ENCODE measurements around the gene CEBPB. TPM values are rescaled to one million over a fixed set of nuclear protein-coding genes. Genes with fewer than 3 reads are reported as not detected.
A peak's percentile ranks its signal among the peaks of the same experiment; 100 is the strongest.

The CEBPB gene
- polyA plus RNA-seq, 1 donor (not counting 4 experiments of a cell fraction or from before 2014, with no cell fraction given) = 15.8 TPM

DNA sequence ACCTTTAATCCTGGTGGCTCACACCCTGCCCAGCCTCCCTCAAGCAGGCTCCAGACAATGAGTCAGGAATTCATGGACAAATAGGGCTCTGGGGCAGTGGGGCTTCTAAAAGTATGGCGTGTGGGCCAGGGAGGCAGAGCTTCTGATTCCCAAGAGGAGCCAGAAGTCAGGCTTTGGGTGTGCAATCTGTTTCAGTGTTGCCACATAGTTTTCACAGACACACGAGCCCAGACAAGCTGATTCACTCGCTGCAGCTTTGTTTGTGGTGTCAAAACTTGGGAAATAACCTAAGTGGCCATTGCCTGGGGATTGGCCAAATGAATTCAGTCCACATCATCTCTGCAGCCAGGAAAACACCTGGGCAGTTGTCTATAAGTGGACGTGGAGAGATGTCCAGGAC is 46.3 kb upstream of the CEBPB start:
- dilution Hi-C loops (cut with MboI; ENCODE audit: extremely low pct_ligation_motif_present, low sequenced_read_pairs) = no loop called here
- H3K4me1 ChIP-seq (ENCODE audit: control insufficient read depth, extremely low read depth, insufficient read depth, low read length) = peaks cover 80% of the 10 kb centered on the region

GRCh38 chr20:50145566-50145965 is 45.1 kb upstream of the CEBPB start:
- FAIRE-seq (no peak), DNase-seq (ENCODE audit: low read depth, low spot score) (no peak)
- Histone ChIP-seq H3K27me3 (ENCODE audit: control insufficient read depth, extremely low read depth, insufficient read depth, low read length) (no peaks in the 10 kb centered on the region), H3K4me1 (ENCODE audit: control insufficient read depth, extremely low read depth, insufficient read depth, low read length) (peaks cover 84% of the 10 kb centered on the region), H4K20me1 (ENCODE audit: control insufficient read depth, extremely low read depth, insufficient read depth, low read length) (peaks cover 12% of the 10 kb centered on the region), H2AFZ (ENCODE audit: control insufficient read depth, low read length) (no peak overlapping the region), H3K9me1 (ENCODE audit: control insufficient read depth, extremely low read depth, insufficient read depth, low read length) (peaks cover 4% of the 10 kb centered on the region), H3K9me3 (ENCODE audit: control insufficient read depth, low read depth, low read length) (no peaks in the 10 kb centered on the region), H3K36me3 (ENCODE audit: control insufficient read depth in 2 of 2, extremely low read depth in 1 of 2, insufficient read depth in 2 of 2, low read length in 2 of 2) (peaks cover 29 to 49% of the 10 kb centered on the region in 2 experiments), H3K79me2 (ENCODE audit: control insufficient read depth, insufficient read depth, low read length) (peaks cover 66% of the 10 kb centered on the region), H3K9ac (ENCODE audit: control insufficient read depth, extremely low read depth, insufficient read depth, low read length) (peak overlapping the region; percentile 85), H3K4me3 (ENCODE audit: control insufficient read depth in 2 of 3, extremely low read depth in 1 of 3, insufficient read depth in 2 of 3, low read depth in 1 of 3, low read length in 3 of 3) (no peak overlapping the region), H3K4me2 (ENCODE audit: control insufficient read depth, extremely low read depth, insufficient read depth, low read depth, low read length) (no peak overlapping the region), H3K27ac (ENCODE audit: control insufficient read depth, insufficient read depth, low read length) (peak overlapping the region; percentile 98)
- TF ChIP-seq, protein P1, sequence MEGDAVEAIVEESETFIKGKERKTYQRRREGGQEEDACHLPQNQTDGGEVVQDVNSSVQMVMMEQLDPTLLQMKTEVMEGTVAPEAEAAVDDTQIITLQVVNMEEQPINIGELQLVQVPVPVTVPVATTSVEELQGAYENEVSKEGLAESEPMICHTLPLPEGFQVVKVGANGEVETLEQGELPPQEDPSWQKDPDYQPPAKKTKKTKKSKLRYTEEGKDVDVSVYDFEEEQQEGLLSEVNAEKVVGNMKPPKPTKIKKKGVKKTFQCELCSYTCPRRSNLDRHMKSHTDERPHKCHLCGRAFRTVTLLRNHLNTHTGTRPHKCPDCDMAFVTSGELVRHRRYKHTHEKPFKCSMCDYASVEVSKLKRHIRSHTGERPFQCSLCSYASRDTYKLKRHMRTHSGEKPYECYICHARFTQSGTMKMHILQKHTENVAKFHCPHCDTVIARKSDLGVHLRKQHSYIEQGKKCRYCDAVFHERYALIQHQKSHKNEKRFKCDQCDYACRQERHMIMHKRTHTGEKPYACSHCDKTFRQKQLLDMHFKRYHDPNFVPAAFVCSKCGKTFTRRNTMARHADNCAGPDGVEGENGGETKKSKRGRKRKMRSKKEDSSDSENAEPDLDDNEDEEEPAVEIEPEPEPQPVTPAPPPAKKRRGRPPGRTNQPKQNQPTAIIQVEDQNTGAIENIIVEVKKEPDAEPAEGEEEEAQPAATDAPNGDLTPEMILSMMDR (optimal IDR thresholded peaks at IDR 0.05 in 1 of 3, IDR thresholded peaks at IDR 0.05 in 1 of 3, conservative IDR thresholded peaks at IDR 0.05 in 1 of 3; ENCODE audit: extremely low read depth in 1 of 3, insufficient read depth in 2 of 3, low read length in 3 of 3) = no peak
- no peak for TF ChIP-seq EZH2 (IDR thresholded peaks at IDR 0.05; ENCODE audit: low read length)
- dilution Hi-C loops (cut with MboI; ENCODE audit: extremely low pct_ligation_motif_present, low sequenced_read_pairs) = no loop called here

More for the DNA sequence above, 46.3 kb upstream of the CEBPB start:
- peak; percentile 76 for DNase-seq (ENCODE audit: low read depth, low spot score)
- peak overlapping the region; percentile 73 for H3K9ac ChIP-seq (ENCODE audit: control insufficient read depth, extremely low read depth, insufficient read depth, low read length)
- H3K4me3 ChIP-seq (ENCODE audit: control insufficient read depth in 2 of 3, extremely low read depth in 1 of 3, insufficient read depth in 2 of 3, low read depth in 1 of 3, low read length in 3 of 3) = no peak overlapping the region
- peaks cover 31 to 51% of the 10 kb centered on the region in 2 experiments for H3K36me3 ChIP-seq (ENCODE audit: control insufficient read depth in 2 of 2, extremely low read depth in 1 of 2, insufficient read depth in 2 of 2, low read length in 2 of 2)
- no peaks in the 10 kb centered on the region for H3K9me3 ChIP-seq (ENCODE audit: control insufficient read depth, low read depth, low read length)
- H3K79me2 ChIP-seq (ENCODE audit: control insufficient read depth, insufficient read depth, low read length) = peaks cover 66% of the 10 kb centered on the region
- peaks cover 6% of the 10 kb centered on the region for H3K9me1 ChIP-seq (ENCODE audit: control insufficient read depth, extremely low read depth, insufficient read depth, low read length)
- FAIRE-seq = peak; percentile 55
- H4K20me1 ChIP-seq (ENCODE audit: control insufficient read depth, extremely low read depth, insufficient read depth, low read length) = peaks cover 10% of the 10 kb centered on the region
- H2AFZ ChIP-seq (ENCODE audit: control insufficient read depth, low read length) = no peak overlapping the region
- H3K27ac ChIP-seq (ENCODE audit: control insufficient read depth, insufficient read depth, low read length) = peak overlapping the region; percentile 98
- no peaks in the 10 kb centered on the region for H3K27me3 ChIP-seq (ENCODE audit: control insufficient read depth, extremely low read depth, insufficient read depth, low read length)
- H3K4me2 ChIP-seq (ENCODE audit: control insufficient read depth, extremely low read depth, insufficient read depth, low read depth, low read length) = peak overlapping the region; percentile 41
- TF ChIP-seq, protein P1 (optimal IDR thresholded peaks at IDR 0.05 in 1 of 3, IDR thresholded peaks at IDR 0.05 in 1 of 3, conservative IDR thresholded peaks at IDR 0.05 in 1 of 3; ENCODE audit: extremely low read depth in 1 of 3, insufficient read depth in 2 of 3, low read length in 3 of 3) = no peak
- TF ChIP-seq EZH2 (IDR thresholded peaks at IDR 0.05; ENCODE audit: low read length) = no peak
